HepG2 (cell line): Measurements from ENCODE around the gene HSPB9. TPM values are rescaled to one million over a fixed set of nuclear protein-coding genes. Genes with fewer than 3 reads are reported as not detected.
A peak's percentile ranks its signal among the peaks of the same experiment; 100 is the strongest.

Experiments
- ATAC-seq: fragments of 200-7000 bp; cut with Tn5 transposase; 3 replicates; pipeline ENCODE4 v1.9.1; 2020; ENCODE audit warnings: mild to moderate bottlenecking, moderate library complexity
- BruUV-seq: library from RNA; stranded (reverse); fragments of 400-500 nt; replicated peaks from 2 replicates; lab custom pipeline; 2021; lab: Mats Ljungman, UMichigan
- CTCF ChIA-PET: fragments of 300-600 bp; formaldehyde crosslinking; extraction: SDS; loops from one replicate; lab custom pipeline; 2021; ENCODE audit warnings: low total read pairs, inconsistent platforms, low intra/inter-chr PET ratio; lab: Yijun Ruan, JAX
- POLR2A ChIA-PET: fragments of 350-600 bp; sonication (Branson Sonifier 250); formaldehyde crosslinking; loops from one replicate; lab custom pipeline; 2020; ENCODE audit warnings: antibody characterized with exemption, inconsistent platforms; lab: Yijun Ruan, JAX
- DNase-seq: peaks from one replicate; pipeline ENCODE4 v3.0.0-alpha.2; 2015; ENCODE audit warnings: low spot score
- FAIRE-seq: peaks from 3 replicates; lab custom pipeline; 2011; peaks lifted over from hg19 to GRCh38; lab: Jason Lieb, UNC
- H2AFZ ChIP-seq: one replicate; pipeline ENCODE4 v1.6.1; 2011; ENCODE audit warnings: low read length, inconsistent platforms
- H3K27ac ChIP-seq: fragments of 300-600 bp; 3 replicates; pipeline ENCODE4 v1.8.0; 2011; ENCODE audit warnings: mixed run types, mild to moderate bottlenecking, mixed read lengths, low read length, inconsistent platforms; ENCODE audit not compliant: insufficient read depth; ENCODE audit errors: extremely low read length
- H3K27me3 ChIP-seq, 2 experiments: fragments of 200-600 bp in 1 of 2; 2 replicates in 1 of 2; 3 replicates in 1 of 2; pipeline versions ENCODE4 v1.6.0 to v1.8.0; 2011; ENCODE audit warnings: low read length in 2 of 2, mild to moderate bottlenecking in 2 of 2, moderate library complexity in 2 of 2, inconsistent platforms in 1 of 2; ENCODE audit not compliant: insufficient read depth in 2 of 2, control insufficient read depth in 1 of 2
- H3K36me3 ChIP-seq, 2 experiments: fragments of 200-600 bp in 1 of 2; replicated peaks in 1 of 2; 2 replicates in 1 of 2; 3 replicates in 1 of 2; pipeline versions ENCODE4 v1.5.1 to v1.8.0; 2011; ENCODE audit warnings: low read length in 2 of 2, inconsistent platforms in 1 of 2; ENCODE audit not compliant: insufficient read depth in 2 of 2, control insufficient read depth in 1 of 2
- H3K4me1 ChIP-seq: 2 replicates; pipeline ENCODE4 v1.5.1; 2012; ENCODE audit warnings: low read length, inconsistent platforms; ENCODE audit not compliant: insufficient read depth
- H3K4me2 ChIP-seq: 2 replicates; pipeline ENCODE4 v1.6.0; 2011; ENCODE audit warnings: low read depth, low read length, inconsistent platforms
- H3K4me3 ChIP-seq, 3 experiments: fragments of 200-600 bp in 1 of 3; sonication (generic), shearing (Covaris generic) in 1 of 3; replicated peaks in 1 of 3; 2 replicates each; pipeline ENCODE4 v1.5.1; 2011 to 2016; ENCODE audit warnings: low read length in 3 of 3, inconsistent platforms in 2 of 3, low read depth in 2 of 3, mild to moderate bottlenecking in 2 of 3, control low read depth in 1 of 3, mixed read lengths in 1 of 3; ENCODE audit not compliant: insufficient read depth in 1 of 3
- H3K79me2 ChIP-seq: one replicate; pipeline ENCODE4 v1.6.1; 2011; ENCODE audit warnings: low read length, inconsistent platforms; ENCODE audit not compliant: insufficient read depth
- H3K9ac ChIP-seq: 2 replicates; pipeline ENCODE4 v1.6.0; 2011; ENCODE audit warnings: mild to moderate bottlenecking, low read depth, low read length, inconsistent platforms; ENCODE audit not compliant: insufficient read depth
- H3K9me3 ChIP-seq: 2 replicates; pipeline ENCODE4 v1.5.1; 2012; ENCODE audit warnings: mild to moderate bottlenecking, low read length
- H4K20me1 ChIP-seq: 2 replicates; pipeline ENCODE4 v1.6.0; 2011; ENCODE audit warnings: inconsistent platforms, mild to moderate bottlenecking, low read length, moderate library complexity; ENCODE audit not compliant: insufficient read depth
- MAFK ChIP-seq, 2 experiments: IDR thresholded peaks in 1 of 2; conservative IDR thresholded peaks in 1 of 2; 2 replicates each; pipeline ENCODE4 v1.6.1; 2011; ENCODE audit warnings: improper control_type of control experiment in 2 of 2, low read length in 2 of 2
- ZHX2 ChIP-seq, 2 experiments: sonication (generic) in 1 of 2; formaldehyde crosslinking in 1 of 2; IDR thresholded peaks; 2 replicates each; pipeline versions ENCODE4 v1.6.1 to v1.9.0; 2014 to 2022; ENCODE audit warnings: antibody characterized with exemption in 1 of 2, borderline replicate concordance in 1 of 2, inconsistent platforms in 1 of 2, low read depth in 1 of 2, missing genetic modification reagents in 1 of 2
- WGBS: methylation state at CpG from one replicate; pipeline ENCODE4 v1.1.6; 2017; ENCODE audit warnings: low lambda C conversion rate; 5-methylcytosine and 5-hydroxymethylcytosine counted together
- in situ Hi-C: cut with HindIII; loops from 2 replicates; pipeline ENCODE4 v1.10.0; 2017; ENCODE audit warnings: low pct_unique_long_range_greater_than_20kb; ENCODE audit not compliant: extremely low pct_ligation_motif_present
- intact Hi-C: fragments of 100-400 bp; cut with micrococcal nuclease; formaldehyde crosslinking; loops from one replicate; pipeline ENCODE4 v1.10.0; 2022; ENCODE audit not compliant: unreplicated experiment
- polyA plus RNA-seq, 8 experiments: library from polyadenylated mRNA; depleted of rRNA in 3 of 8; stranded (reverse) in 7 of 8; unstranded in 1 of 8; fragments of >200 nt; fragmentation: Illumina TruSeq in 4 of 8; extraction: Trizol in 4 of 8; gene quantifications; 2 replicates each; pipeline versions ENCODE4 v1.2.1 to v1.2.3, GENCODE V29; 2011 to 2016; ENCODE audit warnings: low read depth in 4 of 8, missing spikeins in 1 of 8, mixed read lengths in 1 of 8; ENCODE audit not compliant: insufficient read depth in 1 of 8
- total RNA-seq, 5 experiments: library from RNA; depleted of rRNA; stranded (reverse); fragments of >200 nt; fragmentation: Illumina TruSeq; extraction: Trizol; gene quantifications; 2 replicates each; pipeline ENCODE4 v1.2.3, GENCODE V29; 2016; ENCODE audit warnings: low read depth in 1 of 5

HSPB9 gene
- total and polyA plus RNA-seq, 2 of the 13 experiments (the other 11 are each of a cell fraction or from before 2014, with no cell fraction given) = 0.05 to 0.24 TPM

DNA sequence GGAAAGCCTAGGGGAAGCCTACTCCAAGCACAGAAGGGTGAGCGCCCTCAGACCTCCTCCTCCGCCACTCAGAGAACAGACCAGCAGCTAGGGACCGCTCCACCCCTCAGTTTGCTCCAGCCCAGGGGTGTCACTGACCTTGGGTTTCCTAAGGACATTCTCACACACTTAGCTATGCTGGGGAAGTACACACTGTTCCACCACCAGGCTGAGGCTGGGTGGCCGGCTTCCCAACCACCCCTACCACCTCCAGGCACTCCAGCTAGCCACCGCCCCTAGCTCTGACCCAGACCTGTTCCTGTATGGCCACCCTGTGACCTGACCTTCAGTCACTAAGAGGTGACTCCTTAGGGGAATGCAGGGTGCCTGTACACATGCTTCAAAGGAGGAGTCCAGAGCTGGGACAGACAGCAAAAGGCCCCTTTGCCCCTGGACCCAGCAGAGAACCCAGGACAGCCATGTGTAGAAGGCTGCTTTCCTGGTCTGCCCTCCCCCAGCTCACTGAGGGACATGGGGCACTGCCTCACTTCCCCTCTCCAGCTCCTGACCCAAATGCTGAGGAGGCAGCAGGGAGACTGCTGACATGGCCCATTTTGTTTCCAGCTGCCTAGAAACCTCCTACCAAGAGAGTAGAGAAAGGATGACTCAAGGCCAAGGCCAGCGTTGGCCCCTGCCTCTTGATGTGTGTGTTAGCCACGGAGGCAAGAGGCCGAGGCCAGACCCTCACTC lies 6.7 kb downstream of the HSPB9 start:
- Histone ChIP-seq H3K4me3 (no peak overlapping the region), H3K79me2 (peaks cover 32% of the 10 kb centered on the region), H3K36me3 (peaks cover 37 to 87% of the 10 kb centered on the region in 2 experiments), H3K4me2 (no peak overlapping the region), H4K20me1 (peaks cover 3% of the 10 kb centered on the region; the same call in 1 of the 2 replicates), H3K27me3 (no peaks in the 10 kb centered on the region), H3K9me3 (no peaks in the 10 kb centered on the region), H3K9ac (no peak overlapping the region), H3K27ac (no peak overlapping the region), H3K4me1 (peaks cover 20% of the 10 kb centered on the region), H2AFZ (no peak overlapping the region)
- FAIRE-seq = no peak
- ChIA-PET POLR2A (interaction anchor here (1.7 kb wide), 1 partner anchor 8 kb away, joined by 9 read pairs; the partner anchor contains the start of gene KAT2A), CTCF (no interaction called here)
- intact Hi-C loops = no loop called here
- no TSS peak for BruUV-seq
- in situ Hi-C loops = no loop called here
- 95% methylated on average over 7 of the region's 8 CpGs for WGBS
- TF ChIP-seq ZHX2 (IDR thresholded peaks at IDR 0.05; ENCODE audit: low read depth) (no peak), ZHX2 (CRISPR knock-in tag; IDR thresholded peaks at IDR 0.05; ENCODE audit: borderline replicate concordance) (no peak), MAFK (conservative IDR thresholded peaks at IDR 0.05 in 1 of 2, IDR thresholded peaks at IDR 0.05 in 1 of 2; ENCODE audit: low read length in 2 of 2) (peak; percentile 6 to 25; a peak in 2 of 4 replicates)
- DNase-seq = no peak
- ATAC-seq = no peak; the same call in 2 of the 3 replicates
